HCT116 (cell line): ENCODE data around the gene SNX25.

Experiments used
- POLR2A ChIP-seq: IDR thresholded peaks from 2 replicates; pipeline ENCODE4 v1.7.0; 2011; ENCODE audit warnings: borderline replicate concordance; ENCODE audit not compliant: insufficient read depth, insufficient read length; ENCODE audit errors: extremely low read depth
- SRF ChIP-seq: IDR thresholded peaks from 2 replicates; pipeline ENCODE4 v1.6.1; 2012; ENCODE audit warnings: low read depth
- ZFX ChIP-seq: fragments of 450-650 bp; IDR thresholded peaks from 2 replicates; pipeline ENCODE4 v1.6.1; 2017
- TF ChIP-seq, protein P1 (sequence below): IDR thresholded peaks from 2 replicates; pipeline ENCODE4 v1.6.1; 2012
- TF ChIP-seq, protein P2 (sequence below), 3 experiments: fragments of 200-600 bp in 1 of 3; sonication (generic) in 1 of 3; IDR thresholded peaks in 2 of 3; conservative IDR thresholded peaks in 1 of 3; 2 replicates each; pipeline ENCODE4 v1.5.1; 2012 to 2017; ENCODE audit warnings: low read depth in 2 of 3, low read length in 2 of 3, antibody characterized with exemption in 1 of 3, borderline replicate concordance in 1 of 3, control low read depth in 1 of 3, mild to moderate bottlenecking in 1 of 3, mixed read lengths in 1 of 3, mixed run types in 1 of 3, moderate library complexity in 1 of 3; ENCODE audit not compliant: insufficient read depth in 1 of 3

DNA sequence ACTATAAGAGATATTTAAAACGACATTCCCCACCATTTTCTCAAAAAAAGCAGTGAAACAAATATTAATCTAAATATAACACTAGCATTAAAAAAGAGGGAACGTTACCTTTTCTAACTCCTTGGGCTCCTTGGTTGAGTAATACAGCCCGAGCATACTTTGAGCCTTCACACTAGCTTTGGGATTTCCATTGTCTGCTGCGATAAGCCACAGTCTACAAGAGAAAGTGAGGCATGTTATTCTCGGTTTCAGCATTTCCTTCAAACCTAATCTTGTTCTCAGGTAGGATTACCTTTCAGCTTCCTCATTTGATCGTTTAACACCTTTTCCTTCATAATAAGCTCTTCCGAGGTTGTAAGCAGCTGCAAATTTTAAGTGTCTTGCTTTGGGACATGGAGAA, 164.6 kb downstream of the SNX25 start:
- TF ChIP-seq, protein P1, sequence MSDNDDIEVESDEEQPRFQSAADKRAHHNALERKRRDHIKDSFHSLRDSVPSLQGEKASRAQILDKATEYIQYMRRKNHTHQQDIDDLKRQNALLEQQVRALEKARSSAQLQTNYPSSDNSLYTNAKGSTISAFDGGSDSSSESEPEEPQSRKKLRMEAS: no peak
- TF ChIP-seq, protein P2, sequence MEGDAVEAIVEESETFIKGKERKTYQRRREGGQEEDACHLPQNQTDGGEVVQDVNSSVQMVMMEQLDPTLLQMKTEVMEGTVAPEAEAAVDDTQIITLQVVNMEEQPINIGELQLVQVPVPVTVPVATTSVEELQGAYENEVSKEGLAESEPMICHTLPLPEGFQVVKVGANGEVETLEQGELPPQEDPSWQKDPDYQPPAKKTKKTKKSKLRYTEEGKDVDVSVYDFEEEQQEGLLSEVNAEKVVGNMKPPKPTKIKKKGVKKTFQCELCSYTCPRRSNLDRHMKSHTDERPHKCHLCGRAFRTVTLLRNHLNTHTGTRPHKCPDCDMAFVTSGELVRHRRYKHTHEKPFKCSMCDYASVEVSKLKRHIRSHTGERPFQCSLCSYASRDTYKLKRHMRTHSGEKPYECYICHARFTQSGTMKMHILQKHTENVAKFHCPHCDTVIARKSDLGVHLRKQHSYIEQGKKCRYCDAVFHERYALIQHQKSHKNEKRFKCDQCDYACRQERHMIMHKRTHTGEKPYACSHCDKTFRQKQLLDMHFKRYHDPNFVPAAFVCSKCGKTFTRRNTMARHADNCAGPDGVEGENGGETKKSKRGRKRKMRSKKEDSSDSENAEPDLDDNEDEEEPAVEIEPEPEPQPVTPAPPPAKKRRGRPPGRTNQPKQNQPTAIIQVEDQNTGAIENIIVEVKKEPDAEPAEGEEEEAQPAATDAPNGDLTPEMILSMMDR (IDR thresholded peaks at IDR 0.05 in 2 of 3, conservative IDR thresholded peaks at IDR 0.05 in 1 of 3; ENCODE audit: borderline replicate concordance in 1 of 3, insufficient read depth in 1 of 3, low read depth in 2 of 3, low read length in 2 of 3): no peak
- TF ChIP-seq POLR2A (no peak), ZFX (no peak), SRF (no peak)
